ENCODE data around the gene DBNDD2.

Gene DBNDD2

DNA sequence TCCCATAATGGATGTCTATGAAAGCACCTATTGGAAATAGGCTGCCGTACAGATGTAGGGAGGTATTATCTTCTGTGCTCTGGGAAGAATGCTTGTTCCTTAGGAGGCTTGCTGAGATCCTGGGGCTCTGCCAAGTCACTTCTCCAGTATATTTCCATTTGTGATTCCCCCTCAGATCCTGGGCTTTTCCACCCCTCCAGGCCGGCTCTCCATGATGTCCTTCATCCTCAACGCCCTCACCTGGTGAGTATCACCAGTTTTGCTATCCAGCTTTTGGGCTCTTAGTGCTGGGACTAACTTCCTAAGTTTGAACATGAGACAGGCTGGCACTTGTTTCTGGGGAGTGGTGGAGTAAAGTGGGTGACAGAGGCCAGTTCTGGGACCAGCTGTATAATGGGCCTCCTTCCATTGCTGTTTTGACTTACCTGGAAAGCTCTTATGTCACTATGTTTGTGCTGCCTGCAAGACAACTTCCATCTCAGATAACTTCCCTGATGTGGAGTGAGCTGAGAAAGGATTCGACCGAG, 42.6 kb upstream of the DBNDD2 start:
- DNase-seq (ENCODE audit: extremely low read depth, low read depth): no peak
- TF ChIP-seq, protein P1, sequence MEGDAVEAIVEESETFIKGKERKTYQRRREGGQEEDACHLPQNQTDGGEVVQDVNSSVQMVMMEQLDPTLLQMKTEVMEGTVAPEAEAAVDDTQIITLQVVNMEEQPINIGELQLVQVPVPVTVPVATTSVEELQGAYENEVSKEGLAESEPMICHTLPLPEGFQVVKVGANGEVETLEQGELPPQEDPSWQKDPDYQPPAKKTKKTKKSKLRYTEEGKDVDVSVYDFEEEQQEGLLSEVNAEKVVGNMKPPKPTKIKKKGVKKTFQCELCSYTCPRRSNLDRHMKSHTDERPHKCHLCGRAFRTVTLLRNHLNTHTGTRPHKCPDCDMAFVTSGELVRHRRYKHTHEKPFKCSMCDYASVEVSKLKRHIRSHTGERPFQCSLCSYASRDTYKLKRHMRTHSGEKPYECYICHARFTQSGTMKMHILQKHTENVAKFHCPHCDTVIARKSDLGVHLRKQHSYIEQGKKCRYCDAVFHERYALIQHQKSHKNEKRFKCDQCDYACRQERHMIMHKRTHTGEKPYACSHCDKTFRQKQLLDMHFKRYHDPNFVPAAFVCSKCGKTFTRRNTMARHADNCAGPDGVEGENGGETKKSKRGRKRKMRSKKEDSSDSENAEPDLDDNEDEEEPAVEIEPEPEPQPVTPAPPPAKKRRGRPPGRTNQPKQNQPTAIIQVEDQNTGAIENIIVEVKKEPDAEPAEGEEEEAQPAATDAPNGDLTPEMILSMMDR (IDR thresholded peaks at IDR 0.05; ENCODE audit: low read depth, low read length): no peak

DNA sequence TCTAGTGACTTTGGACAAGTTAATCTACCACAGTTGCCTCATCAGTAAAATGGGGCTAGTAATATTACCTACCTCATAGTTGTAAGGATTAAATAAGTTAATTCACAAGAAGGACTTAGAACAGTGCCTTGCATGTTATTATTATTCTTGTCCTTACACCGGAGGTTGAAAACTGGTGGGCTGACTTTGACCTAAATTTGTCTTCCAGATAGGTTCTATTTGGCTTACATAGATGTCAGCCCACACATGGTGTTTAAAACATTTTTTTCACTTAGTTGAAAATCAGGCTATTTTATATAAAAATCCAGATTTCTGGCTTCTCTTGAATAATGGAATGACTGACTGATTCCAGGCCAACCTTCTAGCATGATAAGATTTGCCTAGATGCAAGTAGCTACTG, 41.9 kb upstream of the DBNDD2 start:
- TF ChIP-seq, protein P1 (IDR thresholded peaks at IDR 0.05; ENCODE audit: low read depth, low read length): no peak

DNA sequence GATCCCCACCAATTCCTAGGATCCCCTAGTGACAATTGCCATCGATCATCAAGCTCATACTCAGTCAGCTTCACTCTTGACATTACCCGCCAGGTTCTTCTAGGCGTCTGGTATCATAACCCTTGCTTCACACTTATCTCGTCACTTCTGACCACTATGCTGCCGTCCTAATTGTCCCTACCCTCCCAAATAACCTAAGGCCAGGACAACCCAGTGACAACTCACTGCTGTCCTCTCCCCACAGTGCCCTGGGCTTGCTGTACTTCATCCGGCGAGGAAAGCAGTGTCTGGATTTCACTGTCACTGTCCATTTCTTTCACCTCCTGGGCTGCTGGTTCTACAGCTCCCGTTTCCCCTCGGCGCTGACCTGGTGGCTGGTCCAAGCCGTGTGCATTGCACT, 41.5 kb upstream of the DBNDD2 start:
- TF ChIP-seq, protein P1 (IDR thresholded peaks at IDR 0.05; ENCODE audit: low read depth, low read length): no peak
- no peak for DNase-seq (ENCODE audit: extremely low read depth, low read depth)

More for the DNA sequence above, 41.9 kb upstream of the DBNDD2 start:
- no peak for DNase-seq (ENCODE audit: extremely low read depth, low read depth)

DNA sequence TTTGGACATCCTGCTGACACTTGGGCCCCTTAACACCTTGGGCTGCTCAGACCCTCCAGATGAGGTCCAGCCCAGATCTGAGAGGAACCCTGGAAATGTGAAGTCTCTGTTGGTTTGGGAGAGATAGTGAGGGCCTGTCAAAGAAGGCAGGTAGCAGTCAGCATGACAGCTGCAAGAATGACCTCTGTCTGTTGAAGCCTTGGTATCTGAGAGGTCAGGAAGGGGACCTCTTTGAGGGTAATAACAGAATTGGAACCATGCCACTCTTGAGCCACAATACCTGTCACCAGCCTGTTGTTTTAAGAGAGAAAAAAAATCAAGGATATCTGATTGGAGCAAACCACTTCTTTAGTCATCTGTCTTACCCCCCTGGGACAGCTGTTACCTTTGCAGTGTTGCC, 41.0 kb upstream of the DBNDD2 start:
- TF ChIP-seq, protein P1 (IDR thresholded peaks at IDR 0.05; ENCODE audit: low read depth, low read length): no peak
- DNase-seq (ENCODE audit: extremely low read depth, low read depth): no peak

DNA sequence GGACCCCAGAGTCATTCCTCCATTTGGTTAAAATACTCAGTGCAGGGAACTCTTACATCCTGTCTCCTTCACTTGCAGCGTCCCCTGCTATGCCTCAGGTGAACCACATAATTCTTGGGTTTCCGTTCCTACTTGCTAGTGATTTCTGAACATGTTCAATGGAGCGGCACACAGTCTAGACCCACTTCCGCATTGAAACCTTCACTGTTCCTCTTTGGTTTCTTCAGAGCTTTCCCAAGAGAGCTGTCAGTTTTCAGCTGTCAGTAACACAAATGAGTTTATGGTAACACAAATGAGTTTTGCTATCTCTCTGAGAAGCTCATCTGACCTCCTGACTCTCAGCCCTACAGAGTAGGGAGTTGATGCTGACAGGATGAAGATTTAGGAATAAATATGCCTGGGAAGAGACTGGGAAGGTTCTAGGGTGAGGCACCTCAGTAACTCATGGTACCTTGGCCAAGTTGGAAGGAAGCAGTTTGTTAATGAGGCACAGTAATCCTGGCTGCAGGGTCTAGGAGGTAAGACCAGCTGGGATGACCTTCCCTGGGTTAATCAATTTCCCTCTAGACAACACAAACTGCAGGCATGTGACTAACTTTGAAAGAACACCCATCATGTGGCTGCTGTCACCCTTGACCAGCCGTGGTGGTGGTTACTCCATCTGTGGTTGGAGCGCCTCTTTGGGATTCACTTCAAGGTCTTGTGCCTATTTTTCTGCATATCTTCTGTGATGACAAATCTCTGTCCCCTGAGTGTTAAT, 39.7 kb upstream of the DBNDD2 start:
- TF ChIP-seq, protein P1 (IDR thresholded peaks at IDR 0.05; ENCODE audit: low read depth, low read length): no peak
- no peak for DNase-seq (ENCODE audit: extremely low read depth, low read depth)

DNA sequence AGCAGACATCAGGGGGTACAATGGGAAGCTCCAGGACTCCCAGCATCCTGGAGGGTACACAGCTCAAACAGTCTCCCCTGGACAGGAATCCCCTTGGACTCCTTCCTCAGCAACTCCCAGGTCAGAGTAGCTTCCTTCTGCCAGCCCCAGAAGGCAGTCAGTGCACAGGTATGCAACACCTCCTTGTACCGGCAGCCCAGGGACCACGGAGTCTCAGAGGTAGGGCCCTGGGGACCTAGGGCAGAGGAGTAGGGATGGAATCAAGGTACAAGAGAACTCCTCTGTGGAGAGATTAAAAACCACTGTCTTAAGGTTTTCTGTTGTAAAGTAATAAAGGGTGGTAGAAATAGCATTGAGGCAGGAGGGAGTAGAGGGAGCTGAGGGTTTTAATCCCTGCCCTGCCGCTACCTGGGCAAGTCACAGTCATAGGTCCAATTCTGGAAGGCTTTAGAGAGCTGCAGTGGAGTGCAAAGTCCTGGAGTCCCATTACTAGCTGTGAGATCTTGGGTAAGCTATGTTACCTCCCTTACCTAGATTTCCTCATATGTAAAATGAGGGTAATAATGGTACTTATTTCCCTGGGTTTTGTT, 37.4 kb upstream of the DBNDD2 start:
- TF ChIP-seq, protein P1 (IDR thresholded peaks at IDR 0.05; ENCODE audit: low read depth, low read length): no peak
- no peak for DNase-seq (ENCODE audit: extremely low read depth, low read depth)

DNA sequence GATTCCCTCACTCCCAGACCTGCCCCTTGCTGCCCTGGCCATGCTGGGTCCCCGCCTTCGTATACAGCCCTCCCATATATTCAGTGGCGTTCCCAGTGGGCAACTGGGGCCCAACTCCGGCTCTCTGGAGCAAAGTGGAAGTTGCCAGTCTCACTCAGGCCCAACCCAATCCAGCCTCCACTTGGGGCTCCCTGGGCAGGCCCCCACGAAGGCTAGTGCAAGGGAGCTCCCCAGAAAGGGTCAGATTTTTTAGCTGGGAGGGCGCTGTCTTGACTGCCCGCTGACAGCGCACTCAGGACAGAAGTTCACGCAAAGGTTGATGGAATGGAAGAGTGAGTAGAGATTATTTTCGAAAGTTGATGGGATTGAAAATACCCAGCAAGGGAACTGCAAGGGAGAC, 35.8 kb upstream of the DBNDD2 start:
- no peak for DNase-seq (ENCODE audit: extremely low read depth, low read depth)
- TF ChIP-seq, protein P1 (IDR thresholded peaks at IDR 0.05; ENCODE audit: low read depth, low read length): no peak
